GM19468 (cell line): ENCODE measurements around the gene EDC4.
"Not testable (repeated sequence)": the region's sequence is repeated elsewhere in the genome, so short reads cannot be mapped to it uniquely, and the experiment has no call there.

Experiments used
- ATAC-seq: cut with Tn5 transposase; IDR thresholded peaks from one replicate; pipeline ENCODE4 v1.9.1; 2021; ENCODE audit warnings: mild to moderate bottlenecking, moderate library complexity, moderate number of reproducible peaks; ENCODE audit not compliant: unreplicated experiment; ENCODE audit errors: extremely low read depth

Gene EDC4

DNA sequence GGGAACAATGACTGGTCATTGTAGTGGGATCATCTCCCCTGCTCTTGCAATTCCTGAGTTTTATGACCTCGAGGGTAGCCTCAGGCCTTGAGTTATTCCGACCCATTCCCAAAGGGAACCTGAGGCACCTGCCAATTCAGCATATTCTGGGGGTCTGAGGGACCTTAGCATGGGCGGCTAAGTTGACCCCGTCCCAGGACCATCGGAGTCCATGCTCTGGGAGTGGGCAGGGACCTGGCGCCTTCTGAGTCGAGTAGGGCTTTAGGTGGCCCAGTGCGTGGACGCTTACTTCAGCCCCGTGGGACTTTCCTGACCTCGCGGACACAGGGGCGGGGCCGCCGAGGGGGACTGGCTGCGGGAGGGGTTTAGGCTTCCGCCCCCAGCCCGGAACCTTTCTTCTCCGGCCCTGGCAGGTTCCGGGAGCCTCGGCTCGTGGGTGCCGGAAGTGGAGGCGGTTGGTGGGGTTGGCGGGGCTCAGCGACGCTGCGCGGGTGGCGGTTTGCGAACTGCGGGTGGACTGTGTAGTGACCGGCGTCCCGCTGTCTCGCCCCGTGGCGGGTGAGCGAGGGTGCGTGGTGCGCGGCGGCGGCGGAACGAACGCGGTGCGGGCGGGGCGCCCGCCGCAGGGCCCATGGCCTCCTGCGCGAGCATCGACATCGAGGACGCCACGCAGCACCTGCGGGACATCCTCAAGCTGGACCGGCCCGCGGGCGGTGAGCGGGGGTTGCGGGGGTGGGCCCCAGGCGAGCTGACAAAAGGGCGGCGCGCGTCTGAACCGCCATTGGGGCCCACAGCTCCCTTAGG, at the start of gene EDC4:
Gene EDC4 (plus strand): TSS at position 422 of the 804 bp plus-strand sequence. CDS start 210 bp downstream, at position 632.
- ATAC-seq: no peak

GRCh38 chr16:67825119-67825518, 47.7 kb upstream of the EDC4 start:
- no peak for ATAC-seq

- no peak for ATAC-seq
Observed at GRCh38 chr16:67825906-67826305, 46.9 kb upstream of the EDC4 start.

DNA sequence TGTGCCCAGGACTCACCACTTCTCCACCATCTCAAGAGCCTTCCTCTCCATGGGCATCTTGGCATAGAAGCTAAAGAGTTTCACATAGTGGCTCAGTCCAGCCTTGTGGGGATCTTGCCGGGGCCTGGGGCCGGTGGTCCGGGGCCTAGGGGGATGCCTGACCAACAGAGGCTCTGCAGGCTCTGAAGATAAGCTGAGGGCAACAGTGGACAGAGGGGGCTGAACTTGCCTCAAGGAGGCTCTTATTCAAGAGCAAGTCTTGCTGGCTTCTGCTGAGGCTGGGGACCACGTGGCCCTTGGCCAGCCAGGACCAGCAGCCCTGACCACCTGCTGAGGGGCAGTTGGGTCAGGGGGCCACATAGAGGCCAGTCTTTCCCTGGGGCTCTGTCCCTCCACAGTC, 44.2 kb upstream of the EDC4 start:
- no peak for ATAC-seq

GRCh38 chr16:67833030-67833414, 39.8 kb upstream of the EDC4 start:
- ATAC-seq: no peak

- ATAC-seq: peak; percentile 83
Observed at GRCh38 chr16:67833415-67834241, 39.2 kb upstream of the EDC4 start.

DNA sequence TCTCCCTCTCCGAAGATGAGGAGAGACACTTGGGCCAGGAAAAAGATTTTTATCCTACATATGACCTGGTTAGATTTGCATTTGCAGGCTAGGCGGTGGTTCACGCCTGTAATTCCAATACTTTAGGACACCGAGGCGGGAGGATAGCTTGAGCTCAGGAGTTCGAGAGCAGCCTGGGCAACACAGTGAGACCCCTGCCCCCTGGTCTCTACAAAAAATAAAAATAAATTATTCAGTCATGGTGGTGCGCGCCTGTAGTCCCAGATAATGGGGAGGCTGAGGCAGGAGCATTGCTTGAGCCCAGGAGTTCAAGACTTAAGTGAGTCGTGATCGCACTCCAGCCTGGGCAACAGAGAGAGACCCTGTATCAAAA, 38.6 kb upstream of the EDC4 start:
- ATAC-seq: no peak

DNA sequence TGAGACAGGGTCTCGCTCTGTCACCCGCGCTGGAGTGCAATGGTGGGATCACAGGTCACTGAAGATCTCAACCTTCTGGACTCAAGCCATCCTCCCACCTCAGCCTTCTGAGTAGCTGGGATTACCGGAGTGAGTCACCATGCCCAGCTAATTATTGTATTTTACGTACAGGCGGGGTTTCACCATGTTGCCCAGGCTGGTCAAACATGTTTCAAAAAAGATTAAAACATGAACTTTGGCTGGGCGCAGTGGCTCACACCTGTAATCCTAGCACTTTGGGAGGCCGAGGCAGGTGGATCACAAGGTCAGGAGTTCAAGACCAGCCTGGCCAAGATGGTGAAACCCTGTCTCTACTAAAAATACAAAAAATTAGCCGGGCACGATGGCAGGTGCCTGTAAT, 35.7 kb upstream of the EDC4 start:
- ATAC-seq: not testable (repeated sequence)

DNA sequence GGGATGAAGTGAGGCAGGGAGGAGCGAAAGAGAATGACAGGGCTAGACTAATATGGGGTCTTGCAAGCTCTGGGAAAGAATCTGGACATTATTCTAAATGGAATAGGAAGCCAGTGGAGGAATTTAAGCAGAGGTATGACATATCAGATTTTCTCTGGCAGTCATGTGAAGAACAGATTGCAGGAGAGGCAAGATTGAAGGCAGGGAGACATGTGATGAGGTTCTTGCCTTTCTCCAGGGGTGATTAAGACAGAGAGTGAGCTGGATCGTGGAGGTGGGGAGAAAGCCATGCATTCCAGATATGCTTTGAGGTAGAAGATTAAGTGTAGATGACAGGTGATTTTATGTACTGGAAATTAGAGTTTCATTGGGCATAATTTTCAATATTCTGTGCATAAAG, 35.0 kb upstream of the EDC4 start:
- no peak for ATAC-seq

DNA sequence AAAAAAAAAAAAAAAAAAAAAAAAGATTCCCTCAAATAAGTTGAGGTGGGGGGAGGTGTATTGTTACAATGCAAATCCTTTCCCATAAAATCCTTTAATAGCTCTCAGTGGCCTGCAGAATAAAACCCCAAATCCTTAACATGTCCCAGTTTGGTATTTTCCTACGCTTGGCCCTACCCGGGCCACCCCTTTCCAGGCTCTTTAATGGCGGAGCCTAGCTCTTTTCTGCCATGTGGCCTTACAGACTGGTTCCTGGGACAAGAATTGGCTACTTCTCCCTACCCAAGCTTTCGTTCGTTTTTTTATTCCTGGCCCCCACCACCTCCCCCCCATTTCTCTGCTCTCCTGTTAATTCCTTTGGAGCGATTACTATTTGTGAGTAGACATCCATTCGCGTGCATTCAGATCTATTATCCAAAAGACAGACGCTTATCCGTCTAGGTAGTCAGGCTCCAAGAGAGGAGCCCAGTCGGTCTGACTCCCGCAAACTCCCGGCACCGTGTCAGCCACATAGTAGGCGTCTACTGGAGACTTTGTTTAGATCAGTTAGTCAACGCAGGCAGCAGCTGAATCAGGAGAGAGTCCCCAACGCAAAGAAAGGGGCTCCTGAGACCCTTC, 31.5 kb upstream of the EDC4 start:
- no peak for ATAC-seq

GRCh38 chr16:67841816-67842508, 30.9 kb upstream of the EDC4 start, which contains the start of gene THAP11:
TSS of gene THAP11 (plus strand) at chr16:67842320. CDS start at chr16:67842555, 235 bp downstream.
- peak; percentile 48 for ATAC-seq

GRCh38 chr16:67842509-67843342, 30.1 kb upstream of the EDC4 start:
- ATAC-seq: no peak

DNA sequence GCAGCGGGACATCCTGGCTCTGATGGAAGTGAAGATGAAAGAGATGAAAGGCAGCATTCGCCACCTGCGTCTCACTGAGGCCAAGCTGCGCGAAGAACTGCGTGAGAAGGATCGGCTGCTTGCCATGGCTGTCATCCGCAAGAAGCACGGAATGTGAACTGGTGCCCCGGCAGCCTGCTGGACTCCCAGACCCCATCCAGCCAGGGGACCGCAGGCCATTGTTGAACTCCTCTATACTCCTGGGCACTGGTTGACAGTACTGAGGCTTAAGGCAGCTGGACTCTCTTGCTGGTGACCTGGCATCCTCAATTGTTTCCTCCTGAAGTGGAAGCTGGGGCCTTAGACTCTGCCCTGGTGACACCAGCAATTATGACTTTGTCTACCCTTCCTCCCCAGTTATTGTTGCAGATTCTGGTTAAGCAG, 29.5 kb upstream of the EDC4 start:
- ATAC-seq: no peak

DNA sequence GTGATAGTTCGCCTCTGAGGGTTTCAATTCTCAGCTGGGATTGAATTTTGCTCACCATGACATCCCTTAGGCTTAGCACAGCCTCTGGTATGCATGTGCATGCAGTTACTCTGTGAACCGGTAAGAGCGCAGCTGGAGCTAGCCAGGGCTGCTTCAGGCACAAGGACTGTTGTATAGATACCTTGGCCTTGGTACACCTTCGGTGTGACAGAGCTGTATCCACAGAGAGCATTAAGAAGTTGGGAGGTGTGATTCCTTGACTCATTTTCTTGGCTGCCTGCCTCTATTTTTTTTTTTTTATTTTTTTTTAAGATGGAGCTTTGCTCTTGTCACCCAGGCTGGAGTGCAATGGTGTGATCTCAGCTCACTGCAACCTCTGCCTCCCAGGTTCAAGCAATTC, 28.4 kb upstream of the EDC4 start:
- no peak for ATAC-seq

DNA sequence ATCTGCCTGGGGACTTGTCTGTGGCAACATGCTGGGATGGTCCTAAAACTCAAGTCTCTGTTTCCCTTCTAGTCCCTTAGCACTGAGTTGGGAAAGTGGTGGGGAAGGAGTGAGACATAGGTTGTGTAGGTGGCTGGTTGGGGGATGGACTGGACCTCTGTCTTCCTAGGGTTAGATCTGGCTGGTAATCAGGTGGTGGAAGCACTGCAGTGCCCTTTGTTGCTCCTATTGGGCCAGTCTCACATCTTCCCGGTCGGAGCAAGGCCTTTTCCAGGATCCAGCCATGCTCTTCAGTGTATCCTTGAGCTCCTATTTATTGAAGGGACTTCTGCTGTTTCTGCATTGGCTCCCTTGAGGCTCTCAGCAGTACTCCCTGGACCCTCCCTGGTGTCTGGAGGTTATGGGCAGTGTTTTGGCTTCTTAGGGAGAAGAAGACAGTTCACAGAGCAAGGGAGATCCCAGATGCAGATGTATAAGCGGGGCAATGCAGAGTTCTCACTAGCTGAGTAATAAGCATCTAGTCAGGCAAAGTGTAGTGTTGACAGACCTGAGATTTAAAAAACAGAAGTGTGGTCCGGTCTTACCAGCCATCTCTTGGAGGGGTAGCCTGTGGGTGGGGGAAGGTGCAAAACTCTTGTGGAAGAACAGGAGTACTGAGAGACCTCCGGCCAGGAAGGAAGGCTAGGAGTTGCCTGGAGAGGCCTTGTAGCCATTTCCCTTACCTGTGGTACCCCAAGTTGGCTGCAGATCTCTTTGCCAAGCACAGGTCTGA, 27.4 kb upstream of the EDC4 start:
- no peak for ATAC-seq

DNA sequence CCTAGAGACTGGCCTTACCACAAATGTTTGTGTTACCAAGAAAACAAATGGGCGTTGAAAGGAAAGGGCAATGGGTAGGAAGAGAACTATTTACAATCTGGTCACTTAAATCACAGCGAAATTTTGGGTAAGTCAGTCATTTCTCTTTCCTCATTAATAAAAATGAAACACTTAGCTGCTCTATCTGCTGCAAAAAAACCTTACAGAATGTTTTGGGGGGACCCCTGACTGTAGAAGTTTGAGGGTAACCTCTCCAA, 26.9 kb upstream of the EDC4 start:
- no peak for ATAC-seq

GRCh38 chr16:67846320-67847063, 26.4 kb upstream of the EDC4 start, which contains the start of gene NUTF2:
TSS of gene NUTF2 (plus strand) at chr16:67846933. CDS start at chr16:67865131, 18,198 bp downstream.
- peak; percentile 16 for ATAC-seq
